GF-D8 (cell line): ENCODE results near the gene SYTL5.

ENCODE experiments used
- DNase-seq: peaks from one replicate; lab custom pipeline; 2025; lab: John Stamatoyannopoulos, UW

SYTL5 gene

GRCh38 chrX:38089173-38089982, 83.0 kb downstream of the SYTL5 start:
- no peak for DNase-seq

GRCh38 chrX:38095971-38096529, 89.7 kb downstream of the SYTL5 start:
- DNase-seq, result no peak

GRCh38 chrX:38099688-38100087, 93.3 kb downstream of the SYTL5 start:
- no peak for DNase-seq

- no peak for DNase-seq
Observed at GRCh38 chrX:38102240-38102639, 95.9 kb downstream of the SYTL5 start.

DNA sequence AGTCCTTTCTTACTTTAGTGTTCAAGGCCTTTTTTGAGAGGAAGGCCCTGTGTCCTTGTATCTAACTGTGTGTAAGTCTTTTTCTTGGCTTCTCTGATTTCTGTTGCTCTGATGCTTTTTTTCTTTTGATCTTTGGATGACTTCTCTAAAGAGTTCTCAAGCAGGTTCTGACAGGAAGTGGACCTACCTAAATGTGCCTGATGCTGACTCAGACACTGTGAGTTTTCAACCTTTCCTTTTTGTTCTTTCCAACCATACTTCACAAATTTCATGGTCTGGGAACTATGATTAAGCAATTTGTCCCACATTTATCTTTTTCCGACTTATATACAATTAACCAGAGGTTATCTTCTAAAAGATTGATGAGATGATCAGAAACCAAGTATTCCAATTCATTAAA, 96.5 kb downstream of the SYTL5 start:
- no peak for DNase-seq

DNA sequence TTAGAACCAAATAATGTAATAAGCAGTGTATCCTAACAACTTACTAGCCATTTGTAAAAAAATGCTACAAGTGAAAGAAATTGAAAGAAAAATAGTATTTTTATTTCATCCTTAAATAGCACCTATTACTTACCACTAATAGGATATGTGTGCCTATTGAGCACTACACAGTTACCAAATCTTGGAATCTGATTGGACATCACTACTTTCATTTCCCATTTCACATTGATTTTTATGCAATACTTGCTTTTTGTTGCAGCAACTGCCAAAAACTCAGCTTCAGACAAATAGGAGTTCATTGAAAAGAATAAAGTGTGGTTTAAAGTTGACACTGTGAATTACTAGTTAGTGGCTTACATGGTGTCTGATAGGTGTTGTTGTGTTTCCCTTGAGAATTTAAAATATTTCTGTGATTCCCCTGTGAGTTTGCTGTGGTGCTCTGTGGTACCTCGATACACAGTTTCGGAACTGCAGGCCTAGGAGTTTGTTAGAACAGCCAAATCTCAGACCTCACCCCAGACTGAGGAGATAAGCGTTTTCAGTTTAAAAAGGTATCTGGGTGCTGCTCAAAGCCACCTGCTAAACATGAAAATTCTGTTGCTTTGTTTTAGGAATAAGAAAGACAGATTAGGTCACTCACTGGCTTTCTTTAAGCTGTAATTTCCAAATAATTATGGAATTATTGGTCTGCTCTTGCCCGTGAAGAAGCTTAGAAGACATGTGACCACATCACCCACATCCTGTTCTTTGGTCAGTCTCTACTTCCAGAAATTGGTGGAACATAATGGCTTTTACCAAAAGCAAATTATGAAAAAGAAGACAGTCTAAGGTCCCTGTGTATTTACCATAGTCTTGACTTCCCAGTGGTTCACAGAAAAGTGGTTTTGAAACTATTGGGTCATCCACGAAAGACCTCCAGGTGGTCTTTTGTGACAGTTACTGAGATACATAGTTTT, 97.8 kb downstream of the SYTL5 start:
- no peak for DNase-seq

DNA sequence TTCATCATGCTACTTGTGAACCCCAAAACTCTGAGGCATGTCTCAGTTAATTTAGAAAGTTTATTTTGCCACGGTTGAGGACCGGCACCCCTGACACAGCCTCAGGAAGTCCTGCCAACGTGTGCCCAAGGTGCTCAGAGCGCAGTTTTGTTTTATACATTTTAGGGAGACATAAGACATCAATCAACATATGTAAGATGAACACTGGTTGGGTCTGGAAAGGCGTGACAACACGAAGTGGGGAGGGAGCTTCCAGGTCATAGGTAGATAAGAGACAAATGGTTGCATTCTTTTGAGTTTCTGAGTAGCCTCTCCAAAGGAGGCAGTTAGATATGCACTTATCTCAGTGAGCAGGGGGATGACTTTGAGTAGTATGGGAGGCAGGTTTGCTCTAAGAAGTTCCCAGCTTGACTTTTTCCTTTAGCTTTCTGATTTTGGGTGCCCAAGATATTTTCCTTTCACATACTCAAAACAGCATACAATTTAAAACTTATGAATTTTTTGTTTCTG, 98.9 kb downstream of the SYTL5 start:
- DNase-seq, result no peak

- DNase-seq, result no peak
Observed at GRCh38 chrX:38106991-38107655, 100.8 kb downstream of the SYTL5 start.

DNA sequence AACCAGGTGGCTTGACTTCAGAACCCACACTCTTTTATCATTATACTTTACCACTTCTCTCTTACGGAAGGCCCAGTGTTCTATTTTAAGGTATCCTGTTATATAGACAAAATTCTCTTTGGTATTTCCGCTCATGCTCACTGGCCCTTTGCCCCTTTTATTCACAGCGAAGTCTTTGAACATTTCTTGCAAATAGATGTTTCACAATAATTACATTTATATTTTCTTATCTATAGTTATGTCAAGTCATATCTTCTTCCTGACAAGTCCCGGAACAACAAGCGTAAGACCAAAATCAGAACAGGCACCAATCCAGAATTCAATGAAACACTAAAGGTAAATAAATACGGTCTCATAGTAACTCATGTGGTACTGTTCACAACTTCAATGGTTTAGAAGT, 102.0 kb downstream of the SYTL5 start:
- DNase-seq, result no peak

DNA sequence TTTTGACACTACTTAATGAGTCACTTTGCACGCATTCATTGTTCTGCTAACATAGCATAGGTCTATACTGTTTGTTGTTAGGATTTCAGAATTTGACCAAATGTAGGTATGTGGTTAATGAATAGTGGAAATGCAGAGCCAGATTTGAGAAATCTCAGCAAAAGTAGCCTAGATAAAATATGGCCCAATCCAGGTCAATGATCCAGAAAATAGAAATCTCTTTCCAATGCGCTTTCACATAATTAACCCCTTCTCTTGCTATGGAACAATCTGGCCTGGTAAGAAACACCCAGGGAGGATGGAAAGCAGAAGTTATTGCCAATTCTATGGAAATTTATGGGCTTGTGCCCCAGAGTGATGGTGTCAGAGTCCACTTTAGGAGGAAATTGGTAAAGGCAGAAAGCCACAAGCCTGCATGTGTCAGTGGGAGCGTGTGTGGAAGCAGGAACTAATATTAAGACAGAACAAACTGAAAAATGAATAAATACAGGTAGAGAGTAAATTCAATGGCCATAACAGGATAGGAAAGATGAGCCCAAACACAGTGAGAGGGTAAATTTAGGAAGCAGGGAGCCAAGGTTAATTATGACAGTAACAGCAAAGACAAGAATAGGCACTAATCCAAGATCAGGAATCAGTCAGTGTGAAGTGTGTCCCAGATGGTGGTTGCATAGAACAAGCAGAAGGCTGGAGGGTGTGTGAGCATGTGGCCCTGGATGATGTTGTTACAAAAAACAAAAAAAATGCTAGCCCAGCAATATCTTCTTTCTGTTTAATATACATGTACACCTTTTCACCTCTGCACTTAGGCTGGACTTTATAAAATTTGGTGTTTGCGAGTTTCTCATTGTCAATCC, 102.9 kb downstream of the SYTL5 start:
- DNase-seq, result no peak

GRCh38 chrX:38110231-38110630, 103.9 kb downstream of the SYTL5 start:
- no peak for DNase-seq

DNA sequence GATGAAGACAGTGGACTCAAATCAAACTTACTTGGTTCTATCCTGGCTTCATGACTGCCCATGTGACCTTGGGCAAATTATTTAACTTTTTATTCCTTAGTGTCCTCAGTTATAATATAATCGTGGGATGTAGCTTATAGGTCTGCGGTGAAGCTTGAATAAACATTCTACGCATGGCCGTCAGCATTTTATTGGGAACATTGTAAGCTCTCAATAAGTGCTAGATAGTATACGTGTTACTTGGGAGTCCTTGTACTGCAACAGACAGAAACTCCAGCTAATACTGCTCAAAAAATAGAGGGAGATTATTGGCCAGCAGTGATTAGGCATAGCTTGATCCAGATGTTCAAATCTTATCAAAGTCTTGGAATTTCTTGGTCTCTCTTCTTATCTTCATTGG, 104.8 kb downstream of the SYTL5 start:
- no peak for DNase-seq

DNA sequence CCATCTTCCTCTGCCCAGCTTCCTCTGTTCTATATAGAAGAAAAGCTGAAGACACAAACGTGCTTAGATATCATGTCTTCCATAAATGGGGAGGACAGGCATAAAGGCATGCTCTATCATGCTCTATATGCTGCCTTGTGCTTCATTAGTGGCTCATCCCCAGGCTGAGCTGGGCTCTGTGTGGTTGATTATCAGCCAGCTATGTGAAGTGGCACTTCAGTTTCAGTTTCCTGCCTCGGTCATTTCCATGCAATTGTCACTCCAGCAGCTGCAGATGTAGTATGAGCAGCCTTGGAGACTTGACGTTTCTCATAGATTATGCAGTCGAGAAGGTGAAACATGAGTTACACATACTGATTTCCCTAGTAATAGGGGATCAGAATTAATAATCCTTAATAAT, 106.2 kb downstream of the SYTL5 start:
- DNase-seq, result no peak

GRCh38 chrX:38116706-38117105, 110.4 kb downstream of the SYTL5 start:
- no peak for DNase-seq

- DNase-seq, result no peak
Observed at GRCh38 chrX:38117485-38117884, 111.1 kb downstream of the SYTL5 start.

GRCh38 chrX:38124000-38124399, 117.6 kb downstream of the SYTL5 start:
- DNase-seq, result no peak

GRCh38 chrX:38126179-38126578, 119.8 kb downstream of the SYTL5 start:
- no peak for DNase-seq

DNA sequence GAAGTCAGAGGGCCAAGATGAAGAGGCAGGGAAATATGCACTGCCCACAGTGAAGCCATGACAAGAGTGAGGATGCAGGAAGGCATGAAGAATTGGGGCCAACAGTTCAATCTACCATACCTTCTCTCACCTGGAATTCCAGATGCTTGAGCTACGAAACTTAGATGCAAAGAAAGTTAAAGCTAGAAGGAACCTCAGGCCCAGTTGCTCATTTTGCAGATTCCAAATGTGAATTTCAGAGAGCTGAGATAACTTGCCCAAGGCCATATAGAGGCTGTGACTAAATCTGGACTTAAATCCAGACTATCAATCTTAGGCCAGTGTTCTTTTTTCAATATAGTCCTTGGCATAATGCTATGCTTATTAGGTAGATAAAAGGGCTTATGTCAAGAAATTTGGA, 121.6 kb downstream of the SYTL5 start:
- DNase-seq, result no peak

DNA sequence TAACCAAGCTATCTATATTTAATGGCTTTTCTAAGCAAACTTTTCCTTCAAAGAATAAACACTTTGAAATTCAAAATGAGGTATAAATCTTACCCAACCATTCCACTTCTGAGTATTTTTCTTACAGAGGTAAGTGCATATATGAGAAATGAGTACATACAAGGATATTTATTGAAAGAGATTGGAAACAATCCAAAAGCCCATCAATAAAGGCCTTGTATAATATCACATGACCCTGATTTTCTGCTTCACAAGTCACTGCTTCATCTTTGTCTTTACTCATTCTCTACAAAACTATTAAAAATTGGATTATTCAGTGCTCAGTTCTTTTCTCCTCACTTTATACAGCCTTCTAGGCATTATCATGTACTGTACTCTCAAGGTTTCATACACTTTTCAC, 123.0 kb downstream of the SYTL5 start:
- DNase-seq, result no peak

- no peak for DNase-seq
Observed at GRCh38 chrX:38138157-38138891, 132.0 kb downstream of the SYTL5 start.
